HG03521 (cell line): Measurements from ENCODE around the gene WNT7A.

Experiments used
- ATAC-seq: cut with Tn5 transposase; IDR thresholded peaks from one replicate; pipeline ENCODE4 v1.9.1; 2021; ENCODE audit warnings: mild to moderate bottlenecking, moderate library complexity; ENCODE audit not compliant: unreplicated experiment

The WNT7A gene

DNA sequence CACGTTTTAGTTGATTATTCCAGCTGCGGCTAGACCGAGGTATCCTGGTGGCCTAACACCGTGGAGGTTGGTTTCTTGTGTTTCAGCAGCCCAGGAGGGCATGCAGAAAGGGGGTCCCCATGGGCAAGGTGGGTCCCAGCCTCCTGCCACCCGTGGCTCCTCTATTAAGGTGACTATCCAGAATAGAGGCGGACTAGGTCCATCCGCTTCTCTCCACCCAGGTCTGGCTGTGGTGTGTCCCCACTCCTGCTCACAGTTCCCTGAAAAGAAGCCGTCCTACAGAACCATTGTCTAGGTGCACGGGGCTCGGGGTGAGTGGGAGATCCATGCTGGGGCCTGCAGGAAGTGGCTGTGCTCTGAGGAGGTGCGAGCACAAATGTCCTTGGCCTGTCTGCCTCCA lies 81.5 kb downstream of the WNT7A start:
- no peak for ATAC-seq

DNA sequence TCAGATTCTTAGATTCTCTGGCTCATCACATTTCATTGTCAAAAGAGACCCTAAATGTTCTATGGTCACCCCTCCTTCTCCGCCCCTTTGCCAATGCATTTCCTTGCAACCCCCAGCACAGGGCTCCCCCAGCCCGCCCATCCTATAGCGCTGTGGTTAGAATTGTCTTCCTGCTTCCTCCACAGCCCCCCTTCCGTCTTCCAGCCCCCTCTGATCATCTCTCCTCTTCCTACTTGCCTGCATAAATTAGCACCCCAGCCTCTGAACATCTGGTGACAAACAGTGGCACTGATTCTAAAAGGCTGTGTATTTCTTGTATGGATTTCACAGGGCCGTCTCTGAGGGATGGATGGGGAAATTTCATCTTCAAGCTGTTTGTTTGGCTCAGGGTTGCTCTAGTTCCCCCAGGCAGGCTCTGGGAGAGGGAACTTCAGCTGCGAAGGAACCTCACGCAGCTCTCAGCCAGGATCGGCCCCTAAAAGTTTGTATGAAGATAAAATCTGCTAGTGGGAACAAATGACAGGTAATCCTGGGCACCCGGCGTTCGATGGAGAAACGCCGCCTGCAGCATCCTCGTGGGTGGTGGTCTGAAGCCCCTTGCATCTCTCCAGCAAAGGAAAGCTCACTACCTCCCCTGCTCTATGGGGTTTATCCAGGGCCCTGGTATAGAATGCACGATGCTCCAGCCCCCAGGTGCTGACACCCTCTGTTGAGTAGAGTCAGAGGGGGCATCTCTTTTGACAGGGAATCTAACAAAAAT lies 83.0 kb downstream of the WNT7A start:
- no peak for ATAC-seq

DNA sequence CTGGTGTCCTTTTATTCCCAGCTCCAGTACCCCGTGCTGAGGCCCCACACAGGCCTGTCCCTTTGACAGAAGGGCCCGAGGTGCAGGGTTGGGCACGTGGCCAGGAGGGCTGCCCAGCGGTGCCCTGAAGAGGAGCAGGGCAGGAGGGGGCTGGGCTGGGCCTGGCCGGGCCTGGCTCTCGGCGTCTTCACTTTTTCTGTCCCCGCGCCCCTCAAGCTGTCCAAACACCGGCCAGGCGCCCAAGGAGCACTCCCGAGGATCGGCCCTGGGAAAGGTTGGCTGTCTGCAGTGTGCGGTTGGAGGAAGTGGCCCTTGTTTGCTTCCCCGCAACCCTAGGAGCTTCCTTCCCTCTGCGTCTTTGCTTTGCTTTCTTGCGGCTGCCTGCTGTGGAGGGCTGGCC lies 84.1 kb downstream of the WNT7A start:
- no peak for ATAC-seq

GRCh38 chr3:13794322-13794721 lies 85.5 kb downstream of the WNT7A start:
- no peak for ATAC-seq

DNA sequence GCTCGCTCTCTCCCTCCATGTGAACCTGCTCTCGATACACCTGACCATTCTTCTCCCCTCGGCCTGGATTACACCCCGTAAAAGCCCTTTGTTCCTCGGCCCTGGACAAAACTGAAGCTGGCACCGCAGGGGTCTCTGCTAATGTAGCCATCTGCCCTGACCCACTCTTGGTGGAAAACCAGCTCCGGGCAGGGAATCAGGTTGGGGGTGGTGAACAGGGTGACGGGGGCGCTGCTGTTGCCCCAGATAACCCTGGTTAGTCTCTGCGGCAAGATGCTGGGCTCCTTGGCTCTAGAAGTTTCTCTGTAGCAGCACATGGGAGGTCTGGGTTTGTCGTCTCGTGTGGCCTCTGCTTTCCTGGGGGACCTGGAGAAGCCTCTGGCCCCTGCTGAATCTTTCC lies 86.4 kb downstream of the WNT7A start:
- ATAC-seq: no peak

- ATAC-seq: no peak
Observed at GRCh38 chr3:13792512-13793371, 87.1 kb downstream of the WNT7A start.

- no peak for ATAC-seq
Observed at GRCh38 chr3:13792051-13792490, 87.8 kb downstream of the WNT7A start.

- ATAC-seq: no peak
Observed at GRCh38 chr3:13791198-13792050, 88.4 kb downstream of the WNT7A start.

GRCh38 chr3:13790376-13791197 lies 89.3 kb downstream of the WNT7A start:
- no peak for ATAC-seq

DNA sequence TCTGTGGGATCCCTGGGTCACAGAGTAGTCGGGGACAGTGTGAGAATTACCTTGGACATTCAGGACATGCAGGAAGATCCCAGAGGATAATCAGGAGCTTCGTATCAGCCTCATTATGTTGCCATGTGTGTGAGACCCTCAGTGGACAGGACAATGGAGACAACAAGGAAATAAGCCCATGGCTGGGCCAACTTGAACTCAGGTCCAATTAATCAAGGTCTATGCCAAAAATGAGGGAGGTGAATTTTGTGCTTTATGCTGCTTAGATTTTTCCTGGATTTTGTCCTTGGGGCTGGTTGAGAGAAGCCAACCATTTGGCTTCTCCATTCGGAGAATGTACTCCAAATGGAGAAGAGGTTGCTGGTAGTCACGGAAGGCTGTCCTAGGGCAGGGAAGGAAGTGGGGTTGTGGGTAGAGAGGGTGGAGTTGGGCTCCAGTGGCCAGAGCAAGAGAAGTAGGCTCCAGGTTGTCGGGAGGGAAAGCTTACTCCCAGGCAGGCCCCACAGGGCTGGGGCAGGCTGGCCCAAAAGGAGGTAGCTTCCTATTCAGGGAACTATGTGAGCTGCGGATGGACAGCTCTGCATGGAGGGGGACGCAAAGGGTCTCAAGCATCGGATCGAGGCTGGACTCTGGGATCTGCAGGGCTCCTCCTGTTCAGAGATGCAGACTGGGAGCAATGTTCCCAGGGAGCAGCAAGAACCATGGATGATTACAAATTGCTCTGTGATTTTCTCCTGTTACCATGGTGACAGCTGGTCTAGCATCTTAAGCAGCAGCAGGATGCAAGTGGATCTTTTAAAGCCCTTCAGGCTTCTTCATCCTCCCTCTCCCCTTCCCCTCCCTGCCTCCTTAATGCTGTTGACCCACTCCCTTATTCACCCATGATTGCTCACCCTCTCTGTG lies 91.1 kb downstream of the WNT7A start:
- no peak for ATAC-seq

GRCh38 chr3:13787533-13788132 lies 92.2 kb downstream of the WNT7A start:
- ATAC-seq: no peak

GRCh38 chr3:13786811-13787210 lies 93.1 kb downstream of the WNT7A start:
- ATAC-seq: no peak

DNA sequence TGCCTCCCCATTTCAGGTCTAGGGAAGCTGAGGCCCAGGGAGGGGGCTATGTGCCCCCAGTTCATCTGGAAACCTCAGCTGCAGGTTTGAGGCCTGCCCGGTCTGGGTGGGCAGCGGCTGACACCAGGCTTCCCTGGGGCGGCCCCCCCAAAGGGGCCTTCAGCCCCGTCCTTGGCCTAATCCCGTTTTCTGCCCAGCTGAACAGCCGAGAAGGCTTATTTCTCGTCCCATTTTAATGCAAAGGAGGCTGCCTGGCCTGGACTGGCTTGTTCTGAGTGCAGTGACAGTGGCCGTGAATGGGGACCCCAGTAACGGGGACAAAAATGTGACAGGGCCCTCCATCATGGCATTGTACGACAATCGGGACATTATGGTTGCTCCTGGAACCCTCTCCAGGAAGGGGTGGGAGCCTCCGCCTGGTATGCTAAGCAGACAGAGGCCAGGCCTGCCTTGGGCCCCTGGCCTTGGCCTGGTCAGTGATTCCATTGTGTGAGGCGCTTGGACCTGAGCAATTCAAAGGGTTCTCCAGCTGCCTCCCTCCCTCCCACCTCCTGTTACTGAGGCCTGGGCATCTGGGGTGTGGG lies 93.9 kb downstream of the WNT7A start:
- no peak for ATAC-seq

DNA sequence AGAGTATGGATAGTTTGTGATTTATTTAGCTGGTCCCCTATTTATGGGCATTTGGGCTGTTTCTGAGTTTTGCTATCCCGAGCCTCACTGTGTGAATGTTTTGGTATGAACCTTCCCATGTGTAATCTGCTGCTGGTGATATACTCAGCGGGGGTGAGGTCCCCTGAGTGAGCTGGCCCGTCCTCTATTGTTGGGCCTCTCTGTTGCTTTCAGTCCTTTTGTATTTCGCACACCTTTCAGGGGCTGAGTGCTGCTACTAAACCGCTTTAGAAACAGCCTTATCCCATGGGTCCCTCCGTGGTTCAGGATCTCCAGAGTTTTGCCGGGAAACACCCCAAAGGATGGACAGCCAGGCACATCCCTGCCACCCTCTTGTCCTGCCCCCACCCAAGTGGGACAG lies 94.5 kb downstream of the WNT7A start:
- no peak for ATAC-seq

DNA sequence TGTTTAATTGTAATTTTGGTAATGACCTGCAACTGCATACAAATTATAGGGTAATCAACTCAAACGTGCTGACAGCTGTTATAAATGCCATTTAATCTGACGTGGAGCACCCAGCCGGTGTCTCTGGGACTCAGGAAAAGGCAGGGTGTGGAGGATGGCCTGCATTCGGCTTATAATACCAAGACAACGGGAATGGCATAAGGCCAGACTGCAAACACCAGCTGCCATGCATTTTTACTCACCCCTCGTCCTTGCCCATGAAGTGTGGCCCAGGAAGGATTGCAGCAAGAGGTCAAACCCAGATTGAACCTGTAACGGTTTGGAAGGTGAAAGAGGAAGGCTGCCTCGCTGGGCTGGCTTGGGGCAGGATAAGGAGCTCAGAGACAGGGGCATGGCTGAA lies 96.4 kb downstream of the WNT7A start:
- ATAC-seq: no peak

DNA sequence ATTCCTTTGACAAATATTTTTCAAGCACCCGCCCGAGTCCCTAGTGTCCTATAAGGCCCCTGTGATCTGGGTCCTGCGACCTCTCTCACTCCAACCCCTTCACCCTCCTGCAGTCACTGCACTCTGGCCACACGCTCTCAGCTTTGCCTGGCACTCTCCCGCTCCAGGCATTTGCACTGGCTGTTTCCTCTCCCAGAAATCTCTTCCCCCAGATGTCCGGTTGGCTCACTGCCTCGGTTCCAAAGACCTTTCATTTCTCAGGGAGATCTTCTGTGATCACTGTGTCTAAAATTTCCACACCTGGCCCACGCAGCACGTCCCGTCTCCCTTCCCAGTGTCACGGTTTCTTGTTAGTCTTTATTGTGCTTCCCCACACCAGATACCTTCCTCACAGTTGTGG lies 97.4 kb downstream of the WNT7A start:
- ATAC-seq: no peak

DNA sequence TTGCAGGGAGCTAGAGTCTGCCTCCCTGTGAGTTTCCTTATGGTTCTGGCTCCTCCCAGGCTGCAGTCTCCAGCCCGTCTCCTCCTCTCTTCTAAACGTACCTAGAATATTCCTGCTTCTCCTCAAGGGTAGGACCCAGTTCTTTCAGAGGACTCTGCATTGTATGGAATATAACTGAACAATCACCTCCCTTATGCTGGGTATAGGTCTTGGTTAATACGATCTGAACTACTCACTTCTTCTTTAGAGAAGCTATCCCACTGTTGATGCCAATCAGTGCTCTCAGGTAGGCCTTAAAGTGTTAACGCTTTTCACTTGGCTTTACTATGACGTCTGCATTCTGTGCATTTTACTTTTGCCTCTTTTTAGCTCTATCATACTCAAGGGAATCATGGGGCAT lies 98.5 kb downstream of the WNT7A start:
- ATAC-seq: no peak

GRCh38 chr3:13780432-13781176 lies 99.3 kb downstream of the WNT7A start:
- ATAC-seq: no peak
